IMR-90 (cell line): ENCODE results near the gene EMC9. TPM values are rescaled to one million over a fixed set of nuclear protein-coding genes. Genes with fewer than 3 reads are reported as not detected.

Experiments
- ATAC-seq: fragments of 200-7000 bp; cut with Tn5 transposase; 2 replicates; pipeline ENCODE4 v1.9.1; 2020; ENCODE audit warnings: low read depth, mild to moderate bottlenecking, moderate library complexity
- BruUV-seq: library from RNA; stranded (reverse); fragments of 400-500 nt; replicated peaks from 2 replicates; lab custom pipeline; 2021; lab: Mats Ljungman, UMichigan
- CTCF ChIA-PET: fragments of 300-600 bp; formaldehyde crosslinking; extraction: SDS; loops from one replicate; lab custom pipeline; 2021; ENCODE audit warnings: antibody characterized with exemption; lab: Yijun Ruan, JAX
- POLR2A ChIA-PET: fragments of 300-600 bp; sonication (Branson Sonifier 250); formaldehyde crosslinking; loops from one replicate; lab custom pipeline; 2022; ENCODE audit warnings: antibody characterized with exemption; ENCODE audit not compliant: unreplicated experiment; lab: Charles Lee
- DNase-seq: peaks from one replicate; pipeline ENCODE4 v3.0.0; 2013
- H2AFZ ChIP-seq: replicated peaks from 2 replicates; pipeline ENCODE3; 2013; ENCODE audit warnings: low read length, mild to moderate bottlenecking; ENCODE audit not compliant: poor library complexity
- H2AK5ac ChIP-seq: 2 replicates; pipeline ENCODE4 v1.6.1; 2013; ENCODE audit warnings: low read depth, low read length, inconsistent platforms
- H2AK9ac ChIP-seq: replicated peaks from 2 replicates; pipeline ENCODE3; 2013; ENCODE audit warnings: mild to moderate bottlenecking, low read depth, low read length, moderate library complexity; ENCODE audit not compliant: poor library complexity
- H2BK120ac ChIP-seq: 2 replicates; pipeline ENCODE4 v1.6.1; 2013; ENCODE audit warnings: low read depth, low read length, inconsistent platforms
- H2BK15ac ChIP-seq: 3 replicates; pipeline ENCODE4 v1.6.1; 2013; ENCODE audit warnings: low read depth, low read length, inconsistent platforms
- H2BK20ac ChIP-seq: 2 replicates; pipeline ENCODE4 v1.6.1; 2013; ENCODE audit warnings: low read depth, mild to moderate bottlenecking, inconsistent platforms, low read length, moderate library complexity
- H2BK5ac ChIP-seq: 2 replicates; pipeline ENCODE4 v1.6.1; 2013; ENCODE audit warnings: mild to moderate bottlenecking, low read depth, low read length, inconsistent platforms; ENCODE audit not compliant: poor library complexity, severe bottlenecking
- H3K14ac ChIP-seq: replicated peaks from 2 replicates; pipeline ENCODE4 v1.6.1; 2013; ENCODE audit warnings: low read depth, low read length, inconsistent platforms
- H3K18ac ChIP-seq: 2 replicates; pipeline ENCODE4 v1.6.1; 2013; ENCODE audit warnings: low read depth, low read length, control low read depth
- H3K23ac ChIP-seq: 2 replicates; pipeline ENCODE4 v1.6.1; 2013; ENCODE audit warnings: low read depth, low read length, inconsistent platforms
- H3K27ac ChIP-seq: 2 replicates; pipeline ENCODE4 v1.5.1; 2013; ENCODE audit warnings: mild to moderate bottlenecking, control low read depth, low read length; ENCODE audit not compliant: insufficient read depth
- H3K27me3 ChIP-seq: 2 replicates; pipeline ENCODE4 v1.6.1; 2013; ENCODE audit warnings: low read length; ENCODE audit not compliant: control insufficient read depth, insufficient read depth
- H3K36me3 ChIP-seq: 2 replicates; pipeline ENCODE4 v1.6.1; 2013; ENCODE audit warnings: low read length, mixed read lengths; ENCODE audit not compliant: control insufficient read depth, insufficient read depth
- H3K4ac ChIP-seq: 2 replicates; pipeline ENCODE4 v1.6.1; 2013; ENCODE audit warnings: low read depth, low read length, inconsistent platforms
- H3K4me1 ChIP-seq: 2 replicates; pipeline ENCODE4 v1.6.1; 2013; ENCODE audit warnings: low read length, mixed read lengths; ENCODE audit not compliant: control insufficient read depth, insufficient read depth
- H3K4me2 ChIP-seq: 2 replicates; pipeline ENCODE4 v1.6.1; 2013; ENCODE audit warnings: low read depth, mild to moderate bottlenecking, control low read depth, low read length, moderate library complexity
- H3K4me3 ChIP-seq: 2 replicates; pipeline ENCODE4 v1.5.1; 2013; ENCODE audit warnings: low read depth, mild to moderate bottlenecking, control low read depth, low read length, moderate library complexity; ENCODE audit not compliant: insufficient read depth
- H3K56ac ChIP-seq: 2 replicates; pipeline ENCODE4 v1.6.1; 2013; ENCODE audit warnings: low read length, inconsistent platforms; ENCODE audit not compliant: insufficient read depth; ENCODE audit errors: extremely low read depth
- H3K79me1 ChIP-seq, 2 experiments: 2 replicates each; pipeline ENCODE4 v1.6.1; 2013; ENCODE audit warnings: low read length in 2 of 2, inconsistent platforms in 1 of 2, low read depth in 1 of 2
- H3K9ac ChIP-seq: 2 replicates; pipeline ENCODE4 v1.6.1; 2013; ENCODE audit warnings: low read depth, low read length, control low read depth
- H3K9me1 ChIP-seq: 2 replicates; pipeline ENCODE4 v1.6.1; 2013; ENCODE audit warnings: low read length, inconsistent platforms; ENCODE audit not compliant: insufficient read depth
- H3K9me3 ChIP-seq: 2 replicates; pipeline ENCODE4 v1.6.1; 2013; ENCODE audit warnings: low read length; ENCODE audit not compliant: control insufficient read depth, insufficient read depth
- H4K20me1 ChIP-seq: 2 replicates; pipeline ENCODE4 v1.6.1; 2013; ENCODE audit warnings: low read length, inconsistent platforms; ENCODE audit not compliant: insufficient read depth
- H4K5ac ChIP-seq: 2 replicates; pipeline ENCODE4 v1.6.1; 2013; ENCODE audit warnings: mild to moderate bottlenecking, low read depth, low read length, control low read depth
- H4K8ac ChIP-seq, 2 experiments: 2 replicates each; pipeline ENCODE4 v1.6.1; 2013; ENCODE audit warnings: low read depth in 2 of 2, low read length in 2 of 2, control low read depth in 1 of 2, inconsistent platforms in 1 of 2
- H4K91ac ChIP-seq: 2 replicates; pipeline ENCODE4 v1.6.1; 2013; ENCODE audit warnings: low read depth, low read length, inconsistent platforms; ENCODE audit not compliant: insufficient read depth
- CTCF ChIP-seq: conservative IDR thresholded peaks from 2 replicates; pipeline ENCODE4 v1.5.1; 2012; ENCODE audit warnings: mild to moderate bottlenecking, low read depth, low read length, improper control_type of control experiment
- FOS ChIP-seq: fragments of 150-350 bp; IDR thresholded peaks from 2 replicates; pipeline ENCODE4 v1.6.1; 2016; ENCODE audit warnings: low read depth, low read length
- MAFK ChIP-seq: IDR thresholded peaks from 2 replicates; pipeline ENCODE4 v1.6.1; 2012; ENCODE audit warnings: low read depth, low read length, improper control_type of control experiment
- MXI1 ChIP-seq: IDR thresholded peaks from 2 replicates; pipeline ENCODE4 v1.6.1; 2012; ENCODE audit warnings: low read depth, mild to moderate bottlenecking, low read length, moderate library complexity, borderline replicate concordance
- NFE2L2 ChIP-seq: fragments of 150-350 bp; IDR thresholded peaks from 2 replicates; pipeline ENCODE4 v1.6.1; 2016; ENCODE audit warnings: low read depth, mild to moderate bottlenecking, low read length
- POLR2A ChIP-seq: IDR thresholded peaks from 2 replicates; pipeline ENCODE4 v1.6.1; 2012; ENCODE audit warnings: mild to moderate bottlenecking, low read depth, low read length
- RAD21 ChIP-seq: IDR thresholded peaks from 2 replicates; pipeline ENCODE4 v1.6.1; 2012; ENCODE audit warnings: low read length, improper control_type of control experiment
- RFX5 ChIP-seq: IDR thresholded peaks from 2 replicates; pipeline ENCODE4 v1.8.0; 2012; ENCODE audit warnings: low read depth, mild to moderate bottlenecking, low read length, moderate library complexity
- USF2 ChIP-seq: fragments of 150-350 bp; IDR thresholded peaks from 2 replicates; pipeline ENCODE4 v1.6.1; 2017; ENCODE audit warnings: mild to moderate bottlenecking, antibody characterized with exemption, low read length, low read depth
- WGBS, 2 experiments: methylation state at CpG; one replicate each; pipeline versions ENCODE4 v1.1.5 to v1.1.7; 2013; ENCODE audit warnings: missing lambda C conversion rate in 2 of 2; ENCODE audit not compliant: insufficient read length in 1 of 2; ENCODE audit errors: extremely low coverage in 2 of 2; 5-methylcytosine and 5-hydroxymethylcytosine counted together
- dilution Hi-C: fragments of 300-500 bp; cut with HindIII; formaldehyde crosslinking; loops from one replicate; pipeline ENCODE4 v1.14.3; 2018; ENCODE audit warnings: low sequenced_read_pairs; ENCODE audit not compliant: unreplicated experiment
- in situ Hi-C: fragments of 300-500 bp; cut with MboI; formaldehyde crosslinking; loops from 3 replicates; pipeline ENCODE4 v1.14.3; 2019; ENCODE audit warnings: low sequenced_read_pairs, inconsistent platforms, mixed read lengths
- intact Hi-C: fragments of 100-400 bp; cut with micrococcal nuclease; formaldehyde crosslinking; loops from 2 replicates; pipeline ENCODE4 v1.10.0; 2022
- polyA plus RNA-seq, 3 experiments: library from polyadenylated mRNA; depleted of rRNA; stranded (reverse); fragments of >200 nt; gene quantifications; 2 replicates each; pipeline ENCODE4 v1.2.3, GENCODE V29; 2012; ENCODE audit warnings: low replicate concordance in 1 of 3
- total RNA-seq: library from RNA; depleted of rRNA; stranded (reverse); fragments of >200 nt; gene quantifications from 2 replicates; pipeline ENCODE4 v1.2.3, GENCODE V29; 2012

EMC9 gene
- total and polyA plus RNA-seq, 2 of the 4 experiments (the other 2 are of a cell fraction) = 15.1 to 19.2 TPM

GRCh38 chr14:24150993-24151392, 9.6 kb upstream of the EMC9 start:
- H3K36me3 ChIP-seq = peaks cover 52% of the 10 kb centered on the region
- no peak overlapping the region for H3K9ac ChIP-seq
- H3K4me3 ChIP-seq = no peak overlapping the region
- H2BK120ac ChIP-seq = no peak overlapping the region
- H2BK15ac ChIP-seq = no peak overlapping the region
- H3K18ac ChIP-seq = no peak overlapping the region
- CTCF ChIA-PET = interaction anchor here (4.3 kb wide), 1 partner anchor 10 kb away, joined by 14 read pairs; the partner anchor contains the start of gene IRF9
- POLR2A ChIA-PET = no interaction called here
- DNase-seq = no peak
- H3K4me2 ChIP-seq = no peak overlapping the region
- H3K79me1 ChIP-seq = peaks cover 21 to 44% of the 10 kb centered on the region in 2 experiments
- no peaks in the 10 kb centered on the region for H3K27me3 ChIP-seq
- no peak overlapping the region for H3K4ac ChIP-seq
- no peak overlapping the region for H4K8ac ChIP-seq
- no peak overlapping the region for H4K91ac ChIP-seq
- ATAC-seq = no peak
- no peaks in the 10 kb centered on the region for H3K9me1 ChIP-seq
- H3K14ac ChIP-seq = no peak overlapping the region
- H2BK5ac ChIP-seq = no peak overlapping the region
- no peak overlapping the region for H2AK5ac ChIP-seq
- in situ Hi-C loops (no loop called here), intact Hi-C loops (no loop called here), dilution Hi-C loops (no loop called here)
- H3K56ac ChIP-seq = no peak overlapping the region
- BruUV-seq = no TSS peak
- peaks cover 10% of the 10 kb centered on the region for H4K20me1 ChIP-seq
- WGBS, 2 experiments = 88% methylated on average over 4 of the region's 9 CpGs; no CpG with 5 or more reads in 1 of the 2 experiments
- no peak overlapping the region for H2BK20ac ChIP-seq
- TF ChIP-seq MAFK (no peak), USF2 (no peak), MXI1 (no peak), NFE2L2 (no peak), POLR2A (no peak), CTCF (no peak), RFX5 (no peak), RAD21 (no peak), FOS (no peak)
- no peak overlapping the region for H3K23ac ChIP-seq
- peaks cover 3% of the 10 kb centered on the region for H3K4me1 ChIP-seq
- H2AK9ac ChIP-seq = no peak overlapping the region
- H4K5ac ChIP-seq = no peak overlapping the region
- H2AFZ ChIP-seq = no peak overlapping the region
- no peak overlapping the region for H3K27ac ChIP-seq
- no peaks in the 10 kb centered on the region for H3K9me3 ChIP-seq
